ENCODE results near the gene MAZ.

Gene MAZ

DNA sequence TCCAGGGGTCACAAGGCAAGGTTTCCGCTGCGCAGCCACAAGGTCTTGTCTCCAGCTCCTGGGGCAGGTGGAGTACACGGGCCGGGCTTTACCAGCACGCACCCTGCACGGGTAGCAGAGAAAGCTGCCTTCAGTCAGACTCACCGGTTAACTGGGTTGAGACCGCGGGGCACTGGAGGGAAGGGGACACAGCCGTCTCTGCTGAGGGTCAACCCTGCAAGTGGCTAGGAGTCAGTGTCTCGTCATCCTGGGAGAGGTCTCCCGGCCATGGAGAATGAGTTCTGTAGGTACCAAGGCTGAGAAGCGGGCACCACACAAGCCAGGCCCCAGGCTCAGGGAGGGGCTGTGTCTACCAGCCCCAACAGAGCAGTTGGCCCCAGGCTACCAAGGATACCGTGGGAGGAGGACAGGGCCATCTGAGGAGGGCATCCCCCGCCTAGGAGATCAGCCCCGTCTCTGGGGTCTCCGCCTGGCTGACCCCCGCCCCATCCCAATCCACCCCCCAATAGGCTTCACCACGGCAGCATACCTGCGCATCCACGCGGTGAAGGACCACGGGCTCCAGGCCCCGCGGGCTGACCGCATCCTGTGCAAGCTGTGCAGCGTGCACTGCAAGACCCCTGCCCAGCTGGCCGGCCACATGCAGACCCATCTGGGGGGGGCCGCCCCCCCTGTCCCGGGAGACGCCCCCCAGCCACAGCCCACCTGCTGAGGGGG is 2.9 kb downstream of the MAZ start:
- TF ChIP-seq, protein P1, sequence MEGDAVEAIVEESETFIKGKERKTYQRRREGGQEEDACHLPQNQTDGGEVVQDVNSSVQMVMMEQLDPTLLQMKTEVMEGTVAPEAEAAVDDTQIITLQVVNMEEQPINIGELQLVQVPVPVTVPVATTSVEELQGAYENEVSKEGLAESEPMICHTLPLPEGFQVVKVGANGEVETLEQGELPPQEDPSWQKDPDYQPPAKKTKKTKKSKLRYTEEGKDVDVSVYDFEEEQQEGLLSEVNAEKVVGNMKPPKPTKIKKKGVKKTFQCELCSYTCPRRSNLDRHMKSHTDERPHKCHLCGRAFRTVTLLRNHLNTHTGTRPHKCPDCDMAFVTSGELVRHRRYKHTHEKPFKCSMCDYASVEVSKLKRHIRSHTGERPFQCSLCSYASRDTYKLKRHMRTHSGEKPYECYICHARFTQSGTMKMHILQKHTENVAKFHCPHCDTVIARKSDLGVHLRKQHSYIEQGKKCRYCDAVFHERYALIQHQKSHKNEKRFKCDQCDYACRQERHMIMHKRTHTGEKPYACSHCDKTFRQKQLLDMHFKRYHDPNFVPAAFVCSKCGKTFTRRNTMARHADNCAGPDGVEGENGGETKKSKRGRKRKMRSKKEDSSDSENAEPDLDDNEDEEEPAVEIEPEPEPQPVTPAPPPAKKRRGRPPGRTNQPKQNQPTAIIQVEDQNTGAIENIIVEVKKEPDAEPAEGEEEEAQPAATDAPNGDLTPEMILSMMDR (IDR thresholded peaks at IDR 0.05; ENCODE audit: low read depth, low read length) = no peak
- no peak for DNase-seq (ENCODE audit: extremely low read depth, low read depth)

DNA sequence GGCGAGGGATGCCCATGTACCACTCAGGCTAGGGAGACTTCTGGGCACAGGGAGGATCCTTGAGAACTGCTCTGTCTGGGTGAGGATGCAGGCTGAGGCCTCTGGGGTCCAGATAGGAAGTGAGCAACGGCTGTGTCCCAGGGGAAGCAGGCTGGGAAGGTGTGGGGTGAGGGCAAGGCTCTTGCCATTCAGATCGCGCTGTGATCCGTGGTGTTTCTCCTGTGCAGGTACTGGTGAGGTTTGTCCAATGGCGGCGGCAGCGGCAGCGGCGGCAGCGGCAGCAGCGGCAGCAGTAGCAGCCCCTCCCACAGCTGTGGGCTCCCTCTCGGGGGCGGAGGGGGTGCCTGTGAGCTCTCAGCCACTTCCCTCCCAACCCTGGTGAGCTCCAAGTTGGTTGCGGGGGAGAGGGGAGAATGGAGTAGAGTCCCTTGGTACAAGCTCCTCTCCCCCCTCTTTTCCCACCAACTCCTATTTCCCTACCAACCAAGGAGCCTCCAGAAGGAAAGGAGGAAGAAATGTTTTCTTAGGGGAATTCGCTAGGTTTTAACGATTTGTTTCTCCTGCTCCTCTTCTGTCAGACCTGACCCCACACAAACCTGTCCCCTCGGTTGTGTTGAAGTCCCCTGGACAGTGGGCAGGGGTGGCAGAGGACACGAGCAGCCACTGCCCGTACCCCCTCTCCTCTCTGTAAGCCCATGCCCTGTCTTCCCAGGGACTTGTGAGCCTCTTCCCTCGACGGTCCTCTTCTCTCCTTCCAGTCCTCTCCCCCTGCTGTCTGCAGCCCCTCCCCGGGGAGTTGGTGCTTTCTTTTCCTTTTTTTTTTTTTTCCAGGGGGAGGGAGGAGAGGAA is 3.7 kb downstream of the MAZ start:
- no peak for DNase-seq (ENCODE audit: extremely low read depth, low read depth)
- TF ChIP-seq, protein P1 (IDR thresholded peaks at IDR 0.05; ENCODE audit: low read depth, low read length) = no peak

DNA sequence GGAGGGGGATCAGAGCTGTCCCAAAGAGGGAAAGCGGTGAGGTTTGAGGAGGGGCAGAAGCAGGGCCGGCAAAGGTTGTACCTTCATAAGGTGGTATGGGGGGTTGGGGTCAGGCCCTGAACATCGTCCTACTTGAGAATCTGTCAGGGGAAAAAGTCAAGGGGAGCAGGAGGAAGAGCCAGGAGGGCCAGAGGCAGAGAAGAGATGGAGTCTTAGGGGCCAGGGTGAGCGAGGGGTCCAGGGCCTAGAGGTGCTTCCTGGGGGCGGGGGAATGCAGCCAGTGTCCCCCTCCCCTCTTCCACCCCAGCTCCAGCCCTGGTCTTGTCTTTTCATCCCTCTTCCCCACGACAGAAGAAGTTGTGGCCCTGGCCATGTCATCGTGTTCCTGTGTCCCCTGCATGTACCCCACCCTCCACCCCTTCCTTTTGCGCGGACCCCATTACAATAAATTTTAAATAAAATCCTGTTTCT is 4.4 kb downstream of the MAZ start:
- no peak for DNase-seq (ENCODE audit: extremely low read depth, low read depth)
- TF ChIP-seq, protein P1 (IDR thresholded peaks at IDR 0.05; ENCODE audit: low read depth, low read length) = no peak

DNA sequence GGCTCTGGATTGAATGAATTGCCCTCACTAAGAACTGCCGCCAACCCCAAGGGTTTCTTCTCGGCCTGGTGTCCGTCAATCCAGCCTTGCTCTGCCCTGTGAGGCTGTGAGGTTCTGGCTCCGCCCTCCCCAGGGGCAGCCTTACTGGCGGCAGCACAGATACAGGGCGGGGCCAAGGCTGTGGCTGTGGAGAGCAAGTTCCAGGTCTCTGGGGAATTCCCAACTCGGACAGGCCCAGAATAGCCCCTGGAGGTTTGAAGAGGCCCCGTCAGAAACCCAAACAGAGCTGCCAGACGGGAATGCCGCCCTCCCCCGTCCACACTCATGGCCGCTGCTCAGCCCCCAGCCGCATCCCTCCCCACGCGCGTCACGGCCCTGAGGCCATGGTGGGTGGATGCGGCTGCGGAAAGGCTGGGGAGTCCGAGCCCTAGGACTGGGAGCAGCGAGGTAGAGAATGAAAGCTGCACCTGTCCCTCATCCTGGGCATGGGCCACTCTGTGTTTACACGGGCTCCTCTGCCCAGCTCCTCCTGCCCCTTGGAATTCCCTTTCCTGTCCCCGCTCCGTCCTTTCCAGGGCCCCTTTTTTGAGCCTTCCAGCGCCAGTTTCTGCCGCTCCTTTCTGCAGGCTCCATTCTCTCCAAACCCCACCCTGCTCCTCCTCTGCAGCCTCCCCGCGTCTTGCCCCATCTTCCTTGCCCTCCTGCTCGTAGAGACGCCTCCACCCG is 5.0 kb downstream of the MAZ start:
- DNase-seq (ENCODE audit: extremely low read depth, low read depth) = peak; percentile 94
- TF ChIP-seq, protein P1 (IDR thresholded peaks at IDR 0.05; ENCODE audit: low read depth, low read length) = no peak

DNA sequence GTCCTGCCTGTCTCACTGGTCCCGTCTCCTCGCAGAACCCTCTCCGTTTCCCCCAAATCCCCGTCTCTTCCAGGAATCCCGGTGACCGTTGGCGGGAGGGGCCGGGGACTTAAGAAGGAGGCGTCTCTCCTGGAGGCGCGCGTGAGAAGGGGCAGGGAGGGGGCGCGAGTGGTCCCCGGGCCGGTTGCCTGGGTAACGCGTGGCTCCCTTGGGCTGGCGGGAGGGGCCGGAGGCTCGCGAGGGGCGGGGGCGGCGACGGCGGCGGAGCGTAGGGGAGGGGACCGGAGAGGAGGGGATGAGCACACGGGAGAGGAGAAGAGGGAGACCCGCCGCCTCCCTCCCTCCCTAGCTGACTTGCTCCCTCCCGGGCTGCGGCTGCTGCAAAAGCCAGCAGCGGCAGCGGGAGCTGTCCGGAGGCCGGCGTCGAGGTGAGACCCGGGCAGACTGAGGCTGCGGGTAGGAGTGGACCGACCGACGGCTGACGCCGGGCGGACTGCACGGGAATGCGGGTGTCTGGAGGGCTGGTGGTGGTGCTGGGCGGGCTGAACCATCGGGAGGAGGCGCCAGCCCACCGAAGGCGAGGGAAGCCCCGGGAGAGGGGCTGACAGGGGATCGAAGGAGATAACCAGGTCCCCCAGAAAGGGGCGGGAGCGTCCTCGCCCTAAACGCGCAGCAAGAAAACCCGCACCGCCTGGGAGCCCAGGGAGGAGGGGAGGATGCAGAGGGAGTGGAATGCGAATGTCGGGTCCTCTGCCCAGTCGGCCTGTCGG is 5.8 kb downstream of the MAZ start, which contains the start of gene PRRT2:
Gene PRRT2 (plus strand): TSS at position 298 of the 770 bp plus-strand sequence. CDS start 862 bp downstream, outside the sequence.
- DNase-seq (ENCODE audit: extremely low read depth, low read depth) = no peak

More for the DNA sequence above, 5.8 kb downstream of the MAZ start, which contains the start of gene PRRT2:
- TF ChIP-seq, protein P1 (IDR thresholded peaks at IDR 0.05; ENCODE audit: low read depth, low read length) = no peak

All from AG09319 (cell line).